T-cell (primary cell): ENCODE measurements around the gene LSP1. TPM values are rescaled to one million over a fixed set of nuclear protein-coding genes. Genes with fewer than 3 reads are reported as not detected.

ENCODE experiments used
- ATAC-seq, 4 experiments: fragments of 200-7000 bp in 3 of 4; fragments of 150-1000 bp in 1 of 4; cut with Tn5 transposase; replicated peaks in 1 of 4; 1 replicate in 3 of 4; 2 replicates in 1 of 4; pipeline ENCODE4 v1.10.0; 2021; ENCODE audit warnings: moderate library complexity in 3 of 4, mild to moderate bottlenecking in 2 of 4, moderate number of reproducible peaks in 1 of 4
- CTCF ChIA-PET, 2 donors: fragments of 300-600 bp; sonication (Branson Sonifier 250); formaldehyde crosslinking; loops; one replicate each; lab custom pipeline; 2022; ENCODE audit warnings: antibody characterized with exemption in 2 of 2; lab: Charles Lee
- POLR2A ChIA-PET, 2 donors: fragments of 300-600 bp; sonication (Branson Sonifier 250); formaldehyde crosslinking; loops; one replicate each; lab custom pipeline; 2022; ENCODE audit warnings: antibody characterized with exemption in 2 of 2; lab: Charles Lee
- DNase-seq, 35 experiments: peaks; one replicate each; pipeline versions ENCODE4 v3.0.0 to v3.0.0-alpha.2; 2013 to 2023
- H3K27ac ChIP-seq: one replicate; pipeline ENCODE4 v1.5.1; 2013; ENCODE audit warnings: low read length
- H3K27me3 ChIP-seq, 2 experiments: replicated peaks in 1 of 2; 1 replicate in 1 of 2; 2 replicates in 1 of 2; pipeline versions ENCODE4 v1.6.1 to v1.7.0; 2013; ENCODE audit warnings: low read length in 1 of 2, mixed read lengths in 1 of 2; ENCODE audit not compliant: control insufficient read depth in 2 of 2, insufficient read depth in 2 of 2; ENCODE audit errors: extremely low read depth in 1 of 2
- H3K36me3 ChIP-seq, 2 donors: 1 replicate in 1 of 2; 2 replicates in 1 of 2; pipeline versions ENCODE4 v1.6.1 to v1.7.0; 2013; ENCODE audit warnings: low read length in 1 of 2; ENCODE audit not compliant: control insufficient read depth in 2 of 2, insufficient read depth in 1 of 2; ENCODE audit errors: extremely low read depth in 1 of 2
- H3K4me1 ChIP-seq, 2 experiments: 1 replicate in 1 of 2; 2 replicates in 1 of 2; pipeline versions ENCODE4 v1.6.1 to v1.7.0; 2013; ENCODE audit warnings: low read length in 2 of 2, mixed read lengths in 1 of 2; ENCODE audit not compliant: insufficient read depth in 2 of 2, control insufficient read depth in 1 of 2; ENCODE audit errors: extremely low read depth in 1 of 2
- H3K4me3 ChIP-seq, 2 donors: 1 replicate in 1 of 2; 2 replicates in 1 of 2; pipeline versions ENCODE4 v1.5.1 to v1.7.0; 2013; ENCODE audit warnings: mild to moderate bottlenecking in 2 of 2, low read length in 1 of 2, moderate library complexity in 1 of 2; ENCODE audit not compliant: control insufficient read depth in 1 of 2; ENCODE audit errors: extremely low read depth in 1 of 2
- H3K9me3 ChIP-seq: 2 replicates; pipeline ENCODE4 v1.7.0; 2013
- H3K27ac Mint-ChIP-seq, 2 donors: one replicate each; pipeline ENCODE4 v1.8.0; 2020 to 2021; ENCODE audit warnings: mild to moderate bottlenecking in 2 of 2, mixed read lengths in 2 of 2
- H3K27me3 Mint-ChIP-seq, 2 donors: one replicate each; pipeline ENCODE4 v1.8.0; 2021 to 2022; ENCODE audit warnings: mixed read lengths in 2 of 2
- H3K36me3 Mint-ChIP-seq: one replicate; pipeline ENCODE4 v1.8.0; 2021; ENCODE audit warnings: mixed read lengths
- H3K4me1 Mint-ChIP-seq, 3 donors: one replicate each; pipeline ENCODE4 v1.8.0; 2020 to 2022; ENCODE audit warnings: mixed read lengths in 3 of 3, mild to moderate bottlenecking in 1 of 3
- H3K4me3 Mint-ChIP-seq, 3 donors: one replicate each; pipeline ENCODE4 v1.8.0; 2020 to 2022; ENCODE audit warnings: mild to moderate bottlenecking in 3 of 3, mixed read lengths in 3 of 3, moderate library complexity in 3 of 3
- H3K9me3 Mint-ChIP-seq, 3 donors: one replicate each; pipeline ENCODE4 v1.8.0; 2020 to 2022; ENCODE audit warnings: mixed read lengths in 3 of 3
- WGBS: methylation state at CpG from one replicate; pipeline ENCODE4 v1.1.5; 2013; ENCODE audit warnings: missing lambda C conversion rate; ENCODE audit not compliant: insufficient coverage; 5-methylcytosine and 5-hydroxymethylcytosine counted together
- total RNA-seq, 35 experiments: library from RNA in 6 of 35; stranded (reverse) in 6 of 35; fragments of 120-200 nt in 1 of 35; gene quantifications; one replicate each; pipeline versions ENCODE4 v1.2.1 to v1.2.4 and lab custom pipeline; 2013 to 2026

Gene LSP1
- total RNA-seq, 5 donors from 2014 or later (not counting 1 experiment from before 2014, with no cell fraction given) = 286 to 514 (median 375) TPM

DNA sequence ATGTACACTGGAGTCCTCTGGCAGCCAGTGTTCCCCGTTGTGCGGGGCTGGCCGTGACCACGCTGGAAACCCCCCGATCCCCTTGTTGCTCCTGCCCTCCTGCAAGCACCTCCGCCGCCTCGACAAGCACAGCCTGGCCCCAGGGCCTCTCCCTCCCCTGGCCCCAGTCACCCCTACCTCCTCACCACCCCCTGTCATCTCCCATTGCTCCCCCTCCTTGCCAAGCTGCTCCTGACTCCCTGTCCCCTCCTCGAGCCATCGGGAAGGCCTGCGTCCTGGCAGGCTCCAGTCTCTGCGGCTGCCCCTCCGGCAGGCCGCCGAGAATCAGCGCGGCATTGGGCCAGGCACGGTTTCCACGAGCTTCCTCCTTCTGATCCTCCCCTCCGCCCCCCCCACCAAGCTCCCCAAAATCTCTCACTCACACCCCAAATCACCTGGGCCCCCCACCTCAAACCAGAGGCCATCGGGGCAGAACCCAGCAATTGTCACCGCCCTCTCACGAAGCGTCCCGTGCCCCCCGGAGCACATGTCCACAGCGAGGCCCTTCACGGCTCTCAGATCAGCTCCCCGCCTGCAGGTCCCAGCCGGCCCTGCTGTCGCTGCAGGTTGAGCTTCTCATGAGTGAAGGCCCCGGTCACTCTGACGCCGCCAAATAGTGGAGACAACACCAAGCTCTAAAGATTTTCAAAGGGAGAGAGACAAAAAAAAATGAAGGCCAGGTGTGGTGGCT lies 5.7 kb upstream of the LSP1 start:
- H3K4me1 ChIP-seq = peaks cover 59 to 97% of the 10 kb centered on the region in 2 experiments
- H3K27ac ChIP-seq = no peak overlapping the region
- Mint-ChIP-seq H3K27ac (peak overlapping the region in 1 of 2 donors; percentile 74), H3K4me3 (peak overlapping the region in 2 of 3 donors; percentile 9 to 79), H3K36me3 (no peaks in the 10 kb centered on the region), H3K27me3 (no peaks in the 10 kb centered on the region), H3K9me3 (no peaks in the 10 kb centered on the region), H3K4me1 (peaks cover 85 to 88% (median 86%) of the 10 kb centered on the region in 3 donors)
- ATAC-seq = no peak
- H3K27me3 ChIP-seq = no peaks in the 10 kb centered on the region
- H3K4me3 ChIP-seq = no peak overlapping the region
- 95% methylated on average over 32 of the region's 34 CpGs for WGBS
- DNase-seq = no peak
- POLR2A ChIA-PET = no interaction called here
- H3K36me3 ChIP-seq = no peaks in the 10 kb centered on the region
- CTCF ChIA-PET = interaction anchor here (0.6 to 0.8 kb wide), 3 partner anchors 14 to 258 kb away, joined by 4 to 9 read pairs (median 4); no protein-coding TSS in a partner anchor
- H3K9me3 ChIP-seq = no peaks in the 10 kb centered on the region

DNA sequence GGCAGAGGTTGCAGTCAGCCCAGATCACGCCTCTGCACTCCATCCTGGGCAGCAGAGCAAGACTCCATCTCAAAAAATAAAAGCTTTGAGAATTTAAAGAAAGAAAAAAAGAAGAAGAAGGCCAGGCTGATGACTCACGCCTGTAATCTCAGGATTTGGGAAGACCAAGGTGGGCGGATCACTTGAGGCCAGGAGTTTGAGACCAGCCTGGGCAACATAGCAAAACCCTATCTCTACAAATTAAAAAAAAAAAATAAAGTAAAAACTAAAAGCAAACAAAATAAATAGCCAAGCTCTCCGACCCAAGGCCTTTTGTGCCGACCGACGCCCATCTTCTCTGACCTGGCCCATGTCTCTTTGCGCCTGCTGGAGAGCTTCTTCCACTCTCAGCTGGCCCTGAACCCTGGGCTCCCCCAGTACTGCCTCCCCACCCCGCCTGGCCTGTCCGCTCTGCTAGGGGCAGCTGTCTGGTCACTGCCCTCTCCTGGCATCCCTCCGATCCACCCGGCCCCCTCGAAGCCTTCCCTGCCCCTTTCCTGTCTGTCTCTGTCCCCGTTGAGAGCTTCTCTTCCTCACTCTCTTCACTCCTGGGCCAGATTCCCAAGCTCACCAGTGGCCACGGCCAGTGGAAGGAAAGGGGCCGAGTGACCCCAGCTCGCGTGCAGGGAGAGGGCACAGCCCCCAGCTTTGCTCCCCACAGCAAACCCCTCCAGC lies 4.8 kb upstream of the LSP1 start:
- 95% methylated on average over 11 of the region's 18 CpGs for WGBS
- ATAC-seq (no peak), DNase-seq (no peak)
- H3K36me3 Mint-ChIP-seq = peaks cover 2% of the 10 kb centered on the region
- no peak overlapping the region for H3K4me3 ChIP-seq
- H3K9me3 ChIP-seq = no peaks in the 10 kb centered on the region
- peak overlapping the region in 1 of 3 donors; percentile 6 for H3K4me3 Mint-ChIP-seq
- H3K27me3 ChIP-seq = no peaks in the 10 kb centered on the region
- H3K4me1 ChIP-seq = peaks cover 61 to 99% of the 10 kb centered on the region in 2 experiments
- ChIA-PET CTCF (interaction anchor here in 1 of 2 donors (0.6 kb wide), 1 partner anchor 530 kb away, joined by 5 read pairs; no protein-coding TSS in a partner anchor), POLR2A (no interaction called here)
- no peaks in the 10 kb centered on the region for H3K36me3 ChIP-seq
- peak overlapping the region; percentile 44 to 100 for H3K27ac Mint-ChIP-seq
- H3K4me1 Mint-ChIP-seq = peaks cover 91 to 95% (median 95%) of the 10 kb centered on the region in 3 donors
- H3K9me3 Mint-ChIP-seq = no peaks in the 10 kb centered on the region
- no peaks in the 10 kb centered on the region for H3K27me3 Mint-ChIP-seq
- no peak overlapping the region for H3K27ac ChIP-seq

DNA sequence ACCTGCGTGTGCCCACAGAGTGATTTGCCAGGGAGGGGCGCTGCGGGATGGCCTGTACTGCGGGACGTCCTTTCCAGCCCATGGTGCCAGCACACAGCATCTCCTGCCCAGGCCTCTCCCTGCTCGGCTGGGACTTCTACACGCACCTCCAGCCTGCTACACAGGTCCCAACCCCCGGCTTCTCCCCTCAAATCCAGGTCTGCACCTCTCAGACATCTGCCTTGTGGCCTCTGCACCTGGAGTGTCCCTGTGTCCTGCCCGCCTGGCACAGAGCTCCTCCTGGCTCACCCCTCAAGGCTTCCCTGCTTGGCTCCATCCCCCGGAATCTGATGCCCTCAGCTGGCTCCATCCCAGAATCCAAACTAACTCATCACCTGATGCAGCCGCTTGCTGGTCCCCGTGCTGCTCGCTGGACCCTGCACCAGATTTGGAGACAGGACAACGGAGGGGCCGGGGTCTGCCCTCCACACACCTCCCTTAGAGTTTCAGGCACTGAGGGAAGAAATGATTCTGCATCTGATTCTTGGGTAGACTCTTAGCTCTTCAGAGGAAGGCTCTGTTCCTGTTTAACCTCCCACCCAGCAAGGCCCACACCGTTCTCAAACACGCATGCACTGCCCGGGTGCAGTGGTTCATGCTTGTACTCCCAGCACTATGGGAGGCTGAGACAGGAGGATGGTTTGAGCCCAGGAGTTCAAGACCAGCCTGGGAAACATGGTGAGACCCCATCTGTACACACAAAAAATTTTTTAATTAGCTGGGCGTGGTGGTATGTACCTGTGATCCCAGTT lies 4.0 kb upstream of the LSP1 start:
- no peaks in the 10 kb centered on the region for H3K27me3 ChIP-seq
- no peaks in the 10 kb centered on the region for H3K9me3 ChIP-seq
- no peak overlapping the region for H3K4me3 ChIP-seq
- Mint-ChIP-seq H3K36me3 (peaks cover 4% of the 10 kb centered on the region), H3K4me1 (peaks cover 87 to 89% (median 88%) of the 10 kb centered on the region in 3 donors), H3K9me3 (no peaks in the 10 kb centered on the region), H3K4me3 (peak overlapping the region in 1 of 3 donors; percentile 98), H3K27me3 (no peaks in the 10 kb centered on the region), H3K27ac (peak overlapping the region; percentile 97 to 100)
- DNase-seq = no peak
- H3K27ac ChIP-seq = no peak overlapping the region
- no peaks in the 10 kb centered on the region for H3K36me3 ChIP-seq
- ChIA-PET POLR2A (no interaction called here), CTCF (interaction anchor here in 1 of 2 donors (0.6 kb wide), 1 partner anchor 529 kb away, joined by 5 read pairs; no protein-coding TSS in a partner anchor)
- H3K4me1 ChIP-seq = peaks cover 57 to 95% of the 10 kb centered on the region in 2 experiments
- 96% methylated on average over 9 of the region's 19 CpGs for WGBS
- no peak for ATAC-seq

DNA sequence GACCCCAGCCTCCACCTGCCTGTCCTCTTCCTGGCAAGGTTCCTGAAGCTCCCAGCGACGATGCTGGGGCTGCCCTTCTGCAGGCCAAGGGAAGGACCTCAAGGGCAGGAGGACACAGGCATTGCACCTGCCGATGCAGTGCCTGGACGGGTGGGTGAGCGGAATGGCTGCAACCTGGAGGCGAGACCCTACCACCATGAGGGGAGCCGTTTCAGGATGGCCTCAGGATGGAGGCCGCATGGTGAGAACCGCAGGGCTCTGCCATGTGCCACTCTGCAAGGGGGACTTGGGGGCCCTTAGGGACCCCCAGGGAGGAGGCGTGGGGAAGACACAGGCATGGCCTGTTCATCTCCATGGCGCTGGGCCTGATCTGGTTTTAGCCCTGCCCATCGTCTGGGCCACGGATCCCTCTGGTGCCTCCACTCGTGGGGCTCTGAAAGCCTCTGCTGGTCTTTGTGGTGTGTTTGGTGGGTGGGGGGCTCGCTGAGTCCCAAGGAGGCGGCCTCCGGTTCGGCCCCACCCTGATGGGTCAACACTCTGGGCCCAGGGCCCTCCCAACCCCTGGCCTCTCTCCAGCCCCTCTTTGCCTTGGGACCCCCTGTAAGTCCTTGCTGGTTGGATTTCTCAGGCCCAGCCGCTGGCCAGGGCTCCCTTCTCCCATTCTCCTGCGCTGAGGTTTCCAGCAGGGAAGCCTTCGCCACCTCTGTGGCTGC lies 1.3 kb upstream of the LSP1 start:
- peak overlapping the region; percentile 97 to 100 for H3K27ac Mint-ChIP-seq
- Histone ChIP-seq H3K27me3 (no peaks in the 10 kb centered on the region), H3K4me3 (peak overlapping the region; percentile 23 to 41), H3K9me3 (no peaks in the 10 kb centered on the region), H3K36me3 (peaks cover 2 to 11% of the 10 kb centered on the region in 2 donors), H3K27ac (peak overlapping the region; percentile 96), H3K4me1 (peaks cover 51 to 95% of the 10 kb centered on the region in 2 experiments)
- ChIA-PET POLR2A (no interaction called here), CTCF (interaction anchor here in 1 of 2 donors (0.7 to 1.5 kb wide), 2 partner anchors 31 to 300 kb away, joined by 3 to 5 read pairs; no protein-coding TSS in a partner anchor)
- ATAC-seq = no peak
- peaks cover 69 to 76% (median 71%) of the 10 kb centered on the region in 3 donors for H3K4me1 Mint-ChIP-seq
- peak in 1 of 35 experiments; percentile 39 for DNase-seq
- peak overlapping the region; percentile 98 to 100 (median 99) for H3K4me3 Mint-ChIP-seq
- H3K9me3 Mint-ChIP-seq = no peaks in the 10 kb centered on the region
- 86% methylated on average over 14 of the region's 21 CpGs for WGBS
- no peaks in the 10 kb centered on the region for H3K27me3 Mint-ChIP-seq
- peaks cover 6% of the 10 kb centered on the region for H3K36me3 Mint-ChIP-seq

DNA sequence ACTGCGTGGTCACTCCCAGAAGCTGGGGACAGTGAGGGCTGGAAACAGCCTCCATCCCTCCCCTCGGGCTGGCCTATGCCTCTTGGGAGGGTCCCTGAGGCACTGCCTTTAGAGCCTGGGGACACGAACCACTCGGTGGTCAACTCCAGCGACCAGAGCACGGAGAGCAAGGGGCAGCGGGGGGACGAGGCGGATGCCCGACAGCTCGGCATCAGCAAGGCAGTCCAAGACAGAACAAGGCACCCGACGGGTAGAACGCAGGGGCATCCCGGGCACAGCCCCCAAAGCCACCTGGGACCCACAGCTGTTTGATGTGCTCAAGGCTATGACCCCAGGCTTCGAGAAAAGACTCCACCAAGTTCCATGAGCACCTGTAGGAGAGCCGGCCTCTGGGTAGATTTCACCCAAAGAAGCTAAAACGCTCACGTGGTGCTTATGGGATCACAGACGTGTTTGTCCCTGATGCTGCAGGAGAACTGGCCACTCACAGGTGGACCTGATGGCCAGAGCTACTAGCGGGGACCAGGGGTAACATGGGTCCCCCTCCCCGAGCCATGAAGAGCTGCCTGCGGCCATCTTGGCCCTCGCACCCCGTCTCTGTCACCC lies 510 bp upstream of the LSP1 start:
- ATAC-seq = no peak

More for the DNA sequence above, 510 bp upstream of the LSP1 start:
- no peaks in the 10 kb centered on the region for H3K9me3 ChIP-seq
- ChIA-PET POLR2A (no interaction called here), CTCF (interaction anchor here (0.5 to 0.6 kb wide), 2 partner anchors 20 to 30 kb away, joined by 6 read pairs; no protein-coding TSS in a partner anchor)
- WGBS = 54% methylated on average over 19 of the region's 25 CpGs
- H3K27ac Mint-ChIP-seq = peak overlapping the region; percentile 97 to 100
- H3K4me3 Mint-ChIP-seq = peak overlapping the region; percentile 98 to 100 (median 99)
- DNase-seq = no peak
- peaks cover 65 to 74% (median 67%) of the 10 kb centered on the region in 3 donors for H3K4me1 Mint-ChIP-seq
- H3K9me3 Mint-ChIP-seq = no peaks in the 10 kb centered on the region
- peaks cover 2 to 17% of the 10 kb centered on the region in 2 donors for H3K36me3 ChIP-seq
- H3K36me3 Mint-ChIP-seq = peaks cover 6% of the 10 kb centered on the region
- peaks cover 51 to 95% of the 10 kb centered on the region in 2 experiments for H3K4me1 ChIP-seq
- H3K4me3 ChIP-seq = peak overlapping the region; percentile 84 to 98
- H3K27me3 ChIP-seq = no peaks in the 10 kb centered on the region
- H3K27ac ChIP-seq = peak overlapping the region; percentile 96
- no peaks in the 10 kb centered on the region for H3K27me3 Mint-ChIP-seq
